ENCODE measurements around the gene PTPRN.

Gene PTPRN

DNA sequence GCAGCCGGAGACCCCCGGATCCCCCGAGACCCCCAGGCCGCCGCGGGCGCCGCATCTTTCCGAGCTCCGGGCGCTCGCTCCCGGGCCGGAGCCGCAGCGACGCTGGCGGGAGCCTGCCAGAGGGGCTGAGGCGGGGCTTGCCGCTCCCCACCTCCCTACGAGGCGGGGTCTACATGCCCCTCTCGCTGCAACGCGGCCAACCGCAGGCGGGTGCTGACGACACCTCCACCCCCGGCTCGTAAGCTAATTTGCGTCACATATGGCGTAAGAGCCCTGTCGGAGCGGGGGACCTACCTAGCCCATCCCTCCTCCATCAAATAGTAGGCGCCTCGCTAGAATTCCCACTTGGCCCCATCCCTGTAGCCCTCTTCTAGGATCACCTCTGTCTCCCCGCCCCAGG is at the start of gene PTPRN:
TSS of gene PTPRN (minus strand) at position 124 of the 400 bp plus-strand sequence. CDS start at position 55, 69 bp downstream.
- peak within 1 kb of the TSS; percentile 57 for H3K4me3 ChIP-seq (ENCODE audit: low read depth, low read length)

DNA sequence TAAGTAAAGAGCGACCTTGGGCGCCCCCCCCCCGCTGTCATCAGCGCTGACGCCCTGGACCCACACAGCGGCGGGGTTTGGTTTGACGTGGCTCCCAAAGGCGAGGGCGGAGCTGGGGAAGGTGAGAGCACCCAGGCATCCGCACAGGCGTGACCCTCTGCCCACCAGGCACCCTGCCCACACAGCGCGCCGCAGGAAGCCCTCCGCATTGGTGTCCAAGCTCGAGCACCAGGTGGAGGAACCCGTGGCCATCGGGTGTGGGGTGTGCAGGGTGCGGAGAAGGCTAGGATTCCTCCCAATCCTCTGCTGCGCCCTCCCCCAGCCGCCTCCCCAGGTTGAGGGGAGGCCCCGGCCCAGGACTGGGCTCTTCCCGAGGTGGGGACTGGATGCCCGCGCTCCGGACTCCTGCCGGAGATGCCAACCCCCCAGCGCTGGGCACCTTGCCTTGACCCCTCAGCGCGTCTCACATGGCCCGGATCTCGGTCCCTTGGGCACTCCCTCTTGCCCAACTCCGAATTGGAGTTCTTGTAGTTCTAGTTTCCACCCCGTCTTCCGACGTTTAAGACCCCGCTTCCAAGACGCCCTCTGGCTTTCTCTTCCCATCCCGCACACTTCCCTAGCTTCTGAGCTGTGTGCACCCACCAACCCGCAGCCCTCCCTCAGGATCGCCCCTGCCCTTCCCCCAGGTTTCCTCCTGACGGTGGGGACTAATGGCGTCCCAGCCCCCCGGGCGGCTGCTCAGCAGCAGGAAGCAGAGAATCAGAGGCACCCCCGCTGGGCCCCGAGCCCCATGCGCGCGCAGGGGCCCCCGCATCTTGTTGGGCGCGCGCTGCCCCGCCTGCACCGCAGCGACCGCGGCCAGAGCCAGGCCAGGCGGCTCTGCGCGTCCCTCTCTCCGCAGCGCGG is 49.2 kb upstream of the PTPRN start:
- H3K4me3 ChIP-seq (ENCODE audit: low read depth, low read length) = no peak overlapping the region
- TF ChIP-seq, protein P1, sequence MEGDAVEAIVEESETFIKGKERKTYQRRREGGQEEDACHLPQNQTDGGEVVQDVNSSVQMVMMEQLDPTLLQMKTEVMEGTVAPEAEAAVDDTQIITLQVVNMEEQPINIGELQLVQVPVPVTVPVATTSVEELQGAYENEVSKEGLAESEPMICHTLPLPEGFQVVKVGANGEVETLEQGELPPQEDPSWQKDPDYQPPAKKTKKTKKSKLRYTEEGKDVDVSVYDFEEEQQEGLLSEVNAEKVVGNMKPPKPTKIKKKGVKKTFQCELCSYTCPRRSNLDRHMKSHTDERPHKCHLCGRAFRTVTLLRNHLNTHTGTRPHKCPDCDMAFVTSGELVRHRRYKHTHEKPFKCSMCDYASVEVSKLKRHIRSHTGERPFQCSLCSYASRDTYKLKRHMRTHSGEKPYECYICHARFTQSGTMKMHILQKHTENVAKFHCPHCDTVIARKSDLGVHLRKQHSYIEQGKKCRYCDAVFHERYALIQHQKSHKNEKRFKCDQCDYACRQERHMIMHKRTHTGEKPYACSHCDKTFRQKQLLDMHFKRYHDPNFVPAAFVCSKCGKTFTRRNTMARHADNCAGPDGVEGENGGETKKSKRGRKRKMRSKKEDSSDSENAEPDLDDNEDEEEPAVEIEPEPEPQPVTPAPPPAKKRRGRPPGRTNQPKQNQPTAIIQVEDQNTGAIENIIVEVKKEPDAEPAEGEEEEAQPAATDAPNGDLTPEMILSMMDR (IDR thresholded peaks at IDR 0.05; ENCODE audit: low read depth, low read length) = no peak

More for the DNA sequence above, at the start of gene PTPRN:
- TF ChIP-seq, protein P1 (IDR thresholded peaks at IDR 0.05; ENCODE audit: low read depth, low read length) = no peak

DNA sequence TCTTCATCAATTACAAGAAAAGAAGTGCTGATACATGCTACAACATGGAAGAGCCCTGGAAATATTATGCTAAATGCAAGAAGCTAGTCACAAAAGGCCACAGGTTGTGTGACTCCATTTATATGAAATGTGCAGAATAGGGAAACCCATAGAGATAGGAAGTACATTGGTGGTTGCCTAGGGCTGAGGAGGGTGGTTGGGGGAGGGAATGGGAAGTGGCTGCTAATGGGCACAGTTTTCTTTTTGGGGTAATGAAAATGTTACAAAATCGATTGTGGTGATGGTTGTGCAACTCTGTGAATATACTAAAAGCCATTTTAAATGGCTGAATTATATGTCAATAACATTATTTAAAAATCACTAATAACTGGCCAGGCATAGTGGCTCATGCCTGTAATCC is 47.6 kb upstream of the PTPRN start:
- no peak overlapping the region for H3K4me3 ChIP-seq (ENCODE audit: low read depth, low read length)
- TF ChIP-seq, protein P1 (IDR thresholded peaks at IDR 0.05; ENCODE audit: low read depth, low read length) = no peak

DNA sequence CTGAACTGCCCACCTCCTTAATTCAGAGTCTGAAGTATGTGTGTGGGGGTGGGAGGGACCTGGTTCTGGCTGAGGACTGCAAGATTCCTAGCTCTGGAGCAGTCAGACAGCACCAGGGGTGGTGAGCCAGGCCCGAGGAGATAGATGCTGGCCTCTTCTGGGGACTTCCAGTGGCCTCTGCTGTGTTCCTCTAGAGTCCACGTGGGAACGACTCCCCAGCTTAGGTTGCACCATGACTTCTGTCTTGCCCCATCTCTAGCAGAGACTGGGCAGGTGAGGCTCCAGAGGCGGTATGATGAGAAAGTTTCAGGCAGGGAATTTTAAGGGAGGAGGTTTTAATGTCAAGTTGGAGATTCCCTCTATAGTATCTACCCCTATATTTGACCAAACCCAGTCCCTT is 45.4 kb upstream of the PTPRN start:
- TF ChIP-seq, protein P1 (IDR thresholded peaks at IDR 0.05; ENCODE audit: low read depth, low read length) = no peak
- no peak overlapping the region for H3K4me3 ChIP-seq (ENCODE audit: low read depth, low read length)

DNA sequence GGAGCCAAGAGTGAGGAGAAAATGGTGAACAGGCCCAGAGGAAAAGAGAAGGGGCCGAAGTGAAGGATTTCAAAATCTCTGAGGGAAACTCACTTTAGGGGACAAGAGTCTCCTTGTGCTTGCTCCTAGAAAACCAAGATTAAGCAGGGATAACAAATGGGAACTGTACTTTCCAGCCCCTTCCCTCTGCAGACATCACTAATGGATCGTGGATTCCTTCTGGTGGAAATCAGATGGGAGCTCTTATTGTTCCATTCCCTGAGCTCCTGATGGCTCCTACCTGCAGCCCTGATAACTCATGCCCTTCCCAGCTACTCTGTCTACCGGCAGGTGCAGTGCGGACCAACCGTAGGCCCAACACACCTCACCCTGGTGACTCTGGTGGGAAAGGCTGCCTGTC is 43.9 kb upstream of the PTPRN start:
- TF ChIP-seq, protein P1 (IDR thresholded peaks at IDR 0.05; ENCODE audit: low read depth, low read length) = no peak
- H3K4me3 ChIP-seq (ENCODE audit: low read depth, low read length) = no peak overlapping the region

DNA sequence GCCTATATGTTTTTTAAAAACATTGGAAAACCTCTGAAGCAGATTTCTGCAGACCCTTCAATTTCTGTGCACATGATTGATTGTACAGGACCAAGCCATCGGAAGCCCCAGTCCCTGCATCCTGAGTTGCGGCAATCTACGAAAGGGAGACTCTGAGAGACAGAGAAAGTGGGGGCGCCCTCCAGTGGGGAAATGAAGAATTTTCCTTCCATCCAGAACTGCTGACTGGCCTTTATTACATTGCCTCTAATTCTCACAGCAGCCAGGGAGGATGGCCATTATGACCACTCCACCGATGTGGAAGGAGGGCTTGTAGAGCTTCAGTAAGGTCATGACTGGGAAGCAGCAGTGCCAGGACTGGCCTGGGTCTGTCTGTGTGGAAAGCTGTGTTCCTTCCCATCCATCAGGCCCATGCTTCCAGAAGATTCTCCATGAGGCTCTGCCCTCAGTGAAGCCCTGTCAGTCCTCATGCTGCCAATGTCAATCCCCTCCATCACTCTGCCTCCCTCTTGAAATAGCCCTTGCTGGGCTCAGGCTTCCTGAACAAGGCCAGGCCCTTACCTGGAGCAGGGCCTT is 43.3 kb upstream of the PTPRN start:
- TF ChIP-seq, protein P1 (IDR thresholded peaks at IDR 0.05; ENCODE audit: low read depth, low read length) = peak; percentile 53
- H3K4me3 ChIP-seq (ENCODE audit: low read depth, low read length) = no peak overlapping the region

DNA sequence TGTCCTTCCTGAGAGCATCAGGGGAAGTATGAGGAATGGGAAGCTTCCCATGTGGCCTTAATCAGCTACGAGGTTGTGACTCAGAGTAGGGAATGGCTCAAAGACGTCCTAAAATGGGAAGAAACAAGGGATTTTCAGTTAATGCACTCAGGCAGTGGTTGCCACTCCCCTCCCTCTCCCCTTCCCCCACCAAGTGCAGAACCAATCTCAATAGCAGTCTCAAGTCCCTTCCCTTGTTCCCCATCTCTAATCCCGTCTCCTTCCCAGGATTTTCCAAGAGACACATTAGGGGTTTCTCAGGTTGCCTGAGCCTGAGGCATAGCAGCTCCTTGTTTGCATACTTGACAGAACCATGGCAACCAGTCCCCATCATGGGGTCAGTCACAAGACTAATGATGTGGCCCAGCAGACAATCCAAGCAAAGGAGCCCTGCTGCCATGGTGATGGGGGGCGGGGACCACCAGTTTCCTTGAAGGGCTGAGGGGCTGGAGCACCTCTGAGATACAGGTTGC is 41.6 kb upstream of the PTPRN start:
- TF ChIP-seq, protein P1 (IDR thresholded peaks at IDR 0.05; ENCODE audit: low read depth, low read length) = no peak
- no peak overlapping the region for H3K4me3 ChIP-seq (ENCODE audit: low read depth, low read length)

Measured in WI38 (cell line).